Urinary bladder (tissue), 4 donors: Measurements from ENCODE around the gene SMIM9. TPM values are rescaled to one million over a fixed set of nuclear protein-coding genes. Genes with fewer than 3 reads are reported as not detected.

Experiments
- DNase-seq: peaks from one replicate; pipeline ENCODE4 v3.0.0-alpha.2; 2015; ENCODE audit errors: extremely low spot score
- H3K27ac ChIP-seq: one replicate; pipeline ENCODE4 v1.5.1; 2013; ENCODE audit warnings: low read depth, mild to moderate bottlenecking, moderate library complexity
- H3K36me3 ChIP-seq: one replicate; pipeline ENCODE4 v1.6.1; 2013; ENCODE audit warnings: mild to moderate bottlenecking, moderate library complexity; ENCODE audit not compliant: insufficient read depth
- H3K4me1 ChIP-seq: one replicate; pipeline ENCODE4 v1.6.1; 2013; ENCODE audit warnings: mild to moderate bottlenecking, moderate library complexity; ENCODE audit not compliant: insufficient read depth
- H3K4me3 ChIP-seq: one replicate; pipeline ENCODE4 v1.5.1; 2013; ENCODE audit warnings: low read depth, low read length
- WGBS: extraction: QIAGEN DNeasy Blood & Tissue Kit; methylation state at CpG from one replicate; pipeline ENCODE4 v1.1.7; 2013; 5-methylcytosine and 5-hydroxymethylcytosine counted together
- polyA plus RNA-seq: library from polyadenylated mRNA; stranded (reverse); fragments of 200-250 nt; gene quantifications from one replicate; pipeline ENCODE4 v1.2.3, GENCODE V29; 2013
- total RNA-seq: library from RNA; depleted of rRNA; stranded (reverse); fragments of >200 nt; gene quantifications from one replicate; pipeline ENCODE4 v1.2.3, GENCODE V29; 2014
- donor health status: healthy with polysubstance abuse.
- donor health status: healthy.

SMIM9 gene
- total and polyA plus RNA-seq, 2 donors: not detected

GRCh38 chrX:154784149-154784995, 50.1 kb downstream of the SMIM9 start:
- no peak for DNase-seq
- no peaks in the 10 kb centered on the region for H3K36me3 ChIP-seq
- no peak overlapping the region for H3K27ac ChIP-seq
- H3K4me1 ChIP-seq: no peaks in the 10 kb centered on the region
- no peak overlapping the region for H3K4me3 ChIP-seq
- WGBS: 86% methylated on average over 13 of the region's 13 CpGs

GRCh38 chrX:154780968-154781367, 53.5 kb downstream of the SMIM9 start:
- WGBS: 93% methylated on average over 9 of the region's 9 CpGs
- no peak for DNase-seq
- H3K4me3 ChIP-seq: no peak overlapping the region

GRCh38 chrX:154779261-154779660, 55.2 kb downstream of the SMIM9 start:
- H3K36me3 ChIP-seq: no peaks in the 10 kb centered on the region

More at GRCh38 chrX:154780968-154781367, 53.5 kb downstream of the SMIM9 start:
- Histone ChIP-seq H3K27ac (no peak overlapping the region), H3K36me3 (no peaks in the 10 kb centered on the region), H3K4me1 (no peaks in the 10 kb centered on the region)

GRCh38 chrX:154776753-154777152, 57.7 kb downstream of the SMIM9 start:
- no peak for DNase-seq
- 94% methylated on average over 2 of the region's 2 CpGs for WGBS
- Histone ChIP-seq H3K27ac (no peak overlapping the region), H3K4me1 (no peaks in the 10 kb centered on the region), H3K36me3 (peaks cover 3% of the 10 kb centered on the region), H3K4me3 (no peak overlapping the region)

More at GRCh38 chrX:154779261-154779660, 55.2 kb downstream of the SMIM9 start:
- 93% methylated on average over 4 of the region's 4 CpGs for WGBS
- Histone ChIP-seq H3K4me1 (no peaks in the 10 kb centered on the region), H3K4me3 (no peak overlapping the region), H3K27ac (no peak overlapping the region)
- no peak for DNase-seq

GRCh38 chrX:154775419-154776349, 58.8 kb downstream of the SMIM9 start:
- Histone ChIP-seq H3K4me3 (no peak overlapping the region), H3K36me3 (peaks cover 3% of the 10 kb centered on the region), H3K27ac (no peak overlapping the region), H3K4me1 (no peaks in the 10 kb centered on the region)
- 86% methylated on average over 15 of the region's 15 CpGs for WGBS
- DNase-seq: no peak

GRCh38 chrX:154774622-154775021, 59.8 kb downstream of the SMIM9 start:
- WGBS: 84% methylated on average over 5 of the region's 5 CpGs
- Histone ChIP-seq H3K4me1 (no peaks in the 10 kb centered on the region), H3K27ac (no peak overlapping the region), H3K36me3 (peaks cover 5% of the 10 kb centered on the region), H3K4me3 (no peak overlapping the region)
- no peak for DNase-seq

Other genes starting within 250 kb of the SMIM9 start
- gene CTAG1A, start 249.5 kb downstream of the SMIM9 start, total RNA-seq: not detected
- not detected for gene CTAG1A, start 249.5 kb downstream of the SMIM9 start, polyA plus RNA-seq
- gene CTAG1B, start 215.4 kb downstream of the SMIM9 start, total RNA-seq: not detected
- gene CTAG1B, start 215.4 kb downstream of the SMIM9 start, polyA plus RNA-seq: not detected
- not detected for gene CTAG2, start 181.1 kb downstream of the SMIM9 start, total RNA-seq
- gene CTAG2, start 181.1 kb downstream of the SMIM9 start, polyA plus RNA-seq: not detected
- 8.0 TPM for gene GAB3, start 83.6 kb downstream of the SMIM9 start, total RNA-seq
- gene GAB3, start 83.6 kb downstream of the SMIM9 start, polyA plus RNA-seq: 2.2 TPM
- gene DKC1, start 71.8 kb downstream of the SMIM9 start, total RNA-seq: 20.2 TPM
- gene DKC1, start 71.8 kb downstream of the SMIM9 start, polyA plus RNA-seq: 26.3 TPM
- gene MPP1, start 29.2 kb downstream of the SMIM9 start, total RNA-seq: 21.0 TPM
- gene MPP1, start 29.2 kb downstream of the SMIM9 start, polyA plus RNA-seq: 24.9 TPM
- gene F8A1, start 51.7 kb upstream of the SMIM9 start, total RNA-seq: 0.95 TPM
- gene F8A1, start 51.7 kb upstream of the SMIM9 start, polyA plus RNA-seq: 24.9 TPM
- 10.1 TPM for gene F8, start 188.1 kb upstream of the SMIM9 start, total RNA-seq
- gene F8, start 188.1 kb upstream of the SMIM9 start, polyA plus RNA-seq: 14.7 TPM
- gene FUNDC2, start 192.2 kb upstream of the SMIM9 start, total RNA-seq: 56.6 TPM
- 162 TPM for gene FUNDC2, start 192.2 kb upstream of the SMIM9 start, polyA plus RNA-seq
- gene CMC4, start 236.5 kb upstream of the SMIM9 start, total RNA-seq: 11.8 TPM
- gene CMC4, start 236.5 kb upstream of the SMIM9 start, polyA plus RNA-seq: 20.1 TPM
- 11.7 TPM for gene MTCP1, start 236.5 kb upstream of the SMIM9 start, total RNA-seq
- 7.3 TPM for gene MTCP1, start 236.5 kb upstream of the SMIM9 start, polyA plus RNA-seq
- 16.3 TPM for gene BRCC3, start 236.8 kb upstream of the SMIM9 start, total RNA-seq
- 12.1 TPM for gene BRCC3, start 236.8 kb upstream of the SMIM9 start, polyA plus RNA-seq